NB4 (cell line): Measurements from ENCODE around the gene PXN.
"Not testable (repeated sequence)": the region's sequence is repeated elsewhere in the genome, so short reads cannot be mapped to it uniquely, and the experiment has no call there.

ENCODE experiments used
- DNase-seq: peaks from one replicate; pipeline ENCODE4 v3.0.0; 2010; ENCODE audit warnings: low read depth
- H3K4me3 ChIP-seq: one replicate; pipeline ENCODE4 v1.5.1; 2011; ENCODE audit warnings: mild to moderate bottlenecking, low read depth, low read length, moderate library complexity
- CTCF ChIP-seq: IDR thresholded peaks from one replicate; pipeline ENCODE4 v1.5.1; 2012; ENCODE audit warnings: low read depth, low read length
- MYC ChIP-seq: IDR thresholded peaks from 2 replicates; pipeline ENCODE4 v1.6.1; 2011; ENCODE audit warnings: low read depth, low read length
- POLR2A ChIP-seq: IDR thresholded peaks from 2 replicates; pipeline ENCODE4 v1.6.1; 2011; ENCODE audit warnings: mild to moderate bottlenecking; ENCODE audit not compliant: insufficient read length; ENCODE audit errors: extremely low read depth
- TF ChIP-seq, protein P1 (sequence below): IDR thresholded peaks from 2 replicates; pipeline ENCODE4 v1.6.1; 2011; ENCODE audit warnings: low read depth, low read length

The PXN gene

GRCh38 chr12:120249266-120249874, 16.2 kb downstream of the PXN start:
- DNase-seq, result no peak
- H3K4me3 ChIP-seq, result no peak overlapping the region
- TF ChIP-seq MYC (no peak), POLR2A (no peak), CTCF (no peak)
- TF ChIP-seq, protein P1, sequence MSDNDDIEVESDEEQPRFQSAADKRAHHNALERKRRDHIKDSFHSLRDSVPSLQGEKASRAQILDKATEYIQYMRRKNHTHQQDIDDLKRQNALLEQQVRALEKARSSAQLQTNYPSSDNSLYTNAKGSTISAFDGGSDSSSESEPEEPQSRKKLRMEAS, result no peak

DNA sequence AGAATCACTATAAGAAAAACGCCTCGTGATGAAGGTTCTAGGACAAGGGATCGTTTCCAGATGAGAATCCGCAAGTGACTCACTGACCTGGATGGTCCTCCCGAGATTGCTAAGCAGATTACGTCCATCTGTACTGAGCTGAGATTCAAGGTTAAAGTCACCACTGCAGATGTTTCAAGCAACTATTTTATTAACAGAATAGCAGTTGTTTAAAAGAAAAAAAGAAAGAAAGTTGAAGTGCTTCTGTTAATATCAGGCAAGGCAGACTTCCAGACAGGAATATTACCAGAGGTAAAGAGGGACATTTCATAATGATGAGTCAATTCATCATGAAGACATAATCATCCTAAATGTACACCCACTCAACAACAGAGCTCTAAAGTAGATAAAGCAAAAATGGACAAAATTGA, 17.9 kb downstream of the PXN start:
- TF ChIP-seq MYC (no peak), POLR2A (no peak), CTCF (no peak)
- TF ChIP-seq, protein P1, result no peak
- H3K4me3 ChIP-seq, result no peak overlapping the region
- DNase-seq, result no peak

GRCh38 chr12:120247183-120247582, 18.3 kb downstream of the PXN start:
- no peak for TF ChIP-seq POLR2A
- no peak overlapping the region for H3K4me3 ChIP-seq
- DNase-seq, result no peak

- not testable (repeated sequence) for H3K4me3 ChIP-seq, DNase-seq
These were observed 18.8 kb downstream of the PXN start for GRCh38 chr12:120246705-120247104.

GRCh38 chr12:120242971-120243699, 22.4 kb downstream of the PXN start:
- no peak overlapping the region for H3K4me3 ChIP-seq
- TF ChIP-seq MYC (no peak), CTCF (no peak)
- DNase-seq, result no peak

- no peak for TF ChIP-seq CTCF
- TF ChIP-seq POLR2A, result no peak
- no peak for TF ChIP-seq MYC
- TF ChIP-seq, protein P1, result no peak
- DNase-seq, result no peak
These were observed 23.2 kb downstream of the PXN start for GRCh38 chr12:120242275-120242799.

More at GRCh38 chr12:120242275-120242799, 23.2 kb downstream of the PXN start:
- no peak overlapping the region for H3K4me3 ChIP-seq
